WI38 (cell line): ENCODE data around the gene NCK2.

Experiments
- H3K4me3 ChIP-seq: 2 replicates; pipeline ENCODE4 v1.5.1; 2011; ENCODE audit warnings: low read depth, mild to moderate bottlenecking, control low read depth, low read length
- CTCF ChIP-seq: IDR thresholded peaks from 2 replicates; pipeline ENCODE4 v1.5.1; 2012; ENCODE audit warnings: low read depth, mild to moderate bottlenecking, control low read depth, low read length

The NCK2 gene

GRCh38 chr2:105744909-105745853 lies at the start of gene NCK2:
Gene NCK2 (plus strand): TSS chr2:105744912. CDS start chr2:105855064, 110,152 bp downstream.
- peak within 1 kb of the TSS; percentile 73 for H3K4me3 ChIP-seq
- no peak for TF ChIP-seq CTCF

DNA sequence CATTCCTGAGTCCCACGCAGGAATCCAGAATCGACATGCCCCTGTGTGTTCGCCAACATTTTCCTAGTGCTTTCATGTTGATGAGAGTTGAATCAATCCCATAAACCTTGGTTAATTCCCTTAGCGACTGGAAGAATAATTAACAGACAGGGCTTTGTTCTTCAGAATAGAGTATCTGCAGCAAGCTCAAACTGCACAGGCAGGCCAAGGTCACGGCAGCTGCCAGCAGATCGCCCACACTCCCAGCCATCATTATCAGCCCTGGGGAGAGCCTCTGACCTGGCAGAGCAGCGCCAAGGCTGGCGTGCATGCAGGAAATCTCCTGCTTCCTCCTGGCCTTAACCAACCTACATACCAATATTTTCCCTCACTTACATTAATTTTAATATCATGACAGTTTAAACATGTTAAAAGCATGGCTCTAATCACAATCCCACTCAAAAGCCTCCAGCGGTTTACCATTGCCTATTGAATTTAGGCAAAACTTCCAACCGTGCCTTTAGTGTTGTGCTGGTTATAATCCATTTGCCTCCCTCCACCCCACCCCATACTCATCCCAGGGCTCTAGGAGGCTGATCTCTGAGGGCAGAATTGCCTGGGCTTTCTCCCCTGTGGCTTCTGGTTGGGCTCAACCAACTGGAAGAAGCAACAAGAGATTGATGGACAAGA lies 46.8 kb upstream of the NCK2 start:
- TF ChIP-seq CTCF: no peak
- no peak overlapping the region for H3K4me3 ChIP-seq

DNA sequence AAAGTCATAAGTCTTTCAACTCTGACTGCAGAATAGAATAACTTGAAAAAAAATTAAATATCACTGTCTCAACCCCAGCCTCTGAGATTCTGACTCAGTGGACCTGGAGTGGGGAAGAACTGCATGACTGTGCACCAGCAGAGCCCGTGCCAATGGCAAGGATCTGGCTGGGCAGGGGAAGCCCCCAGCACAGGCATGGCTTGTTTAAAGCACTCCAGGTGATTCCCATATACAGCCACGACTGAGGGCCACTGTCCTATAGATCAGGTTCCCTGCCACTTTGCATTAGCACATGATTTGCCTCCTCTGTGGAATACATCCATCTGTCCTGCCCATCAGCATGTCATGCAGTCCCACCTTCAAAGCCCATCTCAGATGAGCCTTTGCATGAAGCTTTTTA lies 45.9 kb upstream of the NCK2 start:
- H3K4me3 ChIP-seq: no peak overlapping the region
- no peak for TF ChIP-seq CTCF

- H3K4me3 ChIP-seq: no peak overlapping the region
- TF ChIP-seq CTCF: no peak
Measured at GRCh38 chr2:105701042-105701441, 43.7 kb upstream of the NCK2 start.

DNA sequence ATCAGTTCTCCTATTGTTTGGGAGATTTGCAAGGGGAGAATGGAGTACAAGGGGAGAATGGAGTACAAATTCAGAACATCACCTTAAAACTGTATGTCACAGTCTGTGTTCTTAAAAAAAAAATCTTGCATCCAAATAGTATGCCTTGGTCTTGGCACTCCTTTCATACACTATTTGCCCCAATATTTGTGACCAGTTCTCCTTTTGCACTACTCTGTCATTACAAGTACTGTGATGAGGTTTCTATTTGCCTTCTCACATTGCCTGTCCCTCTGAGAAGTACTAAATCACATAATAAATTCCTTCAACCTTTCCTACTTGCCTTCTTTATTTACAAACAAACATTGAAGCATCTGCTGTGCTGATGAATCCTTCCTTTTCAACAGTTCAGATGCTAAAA lies 36.0 kb upstream of the NCK2 start:
- H3K4me3 ChIP-seq: no peak overlapping the region
- no peak for TF ChIP-seq CTCF

DNA sequence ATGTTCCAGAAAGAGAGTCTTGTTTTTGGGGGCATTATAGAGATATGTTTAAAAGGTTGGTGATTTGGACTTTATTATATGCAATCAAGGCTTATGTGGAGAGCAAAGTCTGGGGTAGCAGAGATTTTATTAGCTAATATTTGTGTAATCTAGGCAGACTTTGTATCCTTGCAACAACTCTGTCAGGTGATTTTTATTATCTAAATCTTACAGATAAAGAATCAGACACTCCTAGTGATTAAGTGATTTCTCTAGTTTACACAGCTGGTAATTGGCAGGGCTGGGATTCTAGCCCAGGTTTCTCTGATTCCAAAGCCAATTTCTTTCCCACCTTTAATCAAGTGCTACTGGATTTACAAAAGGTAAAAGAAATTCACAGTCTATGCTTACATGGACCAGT lies 33.3 kb upstream of the NCK2 start:
- no peak for TF ChIP-seq CTCF
- H3K4me3 ChIP-seq: no peak overlapping the region
